Panc1 (cell line): ENCODE measurements around the gene ZCCHC9. TPM values are rescaled to one million over a fixed set of nuclear protein-coding genes. Genes with fewer than 3 reads are reported as not detected.

Source experiments
- ATAC-seq: fragments of 200-7000 bp; cut with Tn5 transposase; 2 replicates; pipeline ENCODE4 v1.9.1; 2020; ENCODE audit warnings: mild to moderate bottlenecking, moderate library complexity
- BruUV-seq: library from RNA; stranded (reverse); fragments of 400-500 nt; replicated peaks from 2 replicates; lab custom pipeline; 2021; lab: Mats Ljungman, UMichigan
- CTCF ChIA-PET: fragments of 300-600 bp; sonication (Branson Sonifier 250); formaldehyde crosslinking; loops from one replicate; lab custom pipeline; 2022; ENCODE audit warnings: antibody characterized with exemption; lab: Charles Lee
- POLR2A ChIA-PET: fragments of 300-600 bp; sonication (Branson Sonifier 250); formaldehyde crosslinking; loops from one replicate; lab custom pipeline; 2022; ENCODE audit warnings: antibody characterized with exemption; lab: Charles Lee
- DNase-seq: peaks from one replicate; pipeline ENCODE4 v3.0.0-alpha.2; 2010; ENCODE audit warnings: low read depth, low spot score
- H3K27ac ChIP-seq: 2 replicates; pipeline ENCODE4 v1.5.1; 2011; ENCODE audit warnings: mild to moderate bottlenecking, low read length, inconsistent platforms
- H3K27me3 ChIP-seq: fragments of 200-500 bp; sonication (Bioruptor generic); 2 replicates; pipeline ENCODE4 v1.6.0; 2014; ENCODE audit warnings: low read length, inconsistent platforms; ENCODE audit not compliant: control insufficient read depth, insufficient read depth
- H3K36me3 ChIP-seq: fragments of 200-500 bp; sonication (Bioruptor generic); 2 replicates; pipeline ENCODE4 v1.5.1; 2014; ENCODE audit warnings: inconsistent platforms, mild to moderate bottlenecking, low read length, moderate library complexity; ENCODE audit not compliant: control insufficient read depth, insufficient read depth
- H3K4me1 ChIP-seq: 2 replicates; pipeline ENCODE4 v1.5.1; 2011; ENCODE audit warnings: inconsistent platforms, mild to moderate bottlenecking, low read length, moderate library complexity; ENCODE audit not compliant: control insufficient read depth, insufficient read depth
- H3K4me3 ChIP-seq, 2 experiments: 2 replicates each; pipeline ENCODE4 v1.5.1; 2011 to 2012; ENCODE audit warnings: low read depth in 2 of 2, low read length in 2 of 2, mild to moderate bottlenecking in 2 of 2, inconsistent platforms in 1 of 2, moderate library complexity in 1 of 2
- H3K9me3 ChIP-seq: fragments of 200-500 bp; sonication (Bioruptor generic); 2 replicates; pipeline ENCODE4 v1.5.1; 2014; ENCODE audit warnings: low read depth, mild to moderate bottlenecking, inconsistent platforms, low read length, moderate library complexity; ENCODE audit not compliant: control insufficient read depth, insufficient read depth
- CTCF ChIP-seq: fragments of 450-650 bp; IDR thresholded peaks from 2 replicates; pipeline ENCODE4 v1.5.1; 2017; ENCODE audit warnings: mild to moderate bottlenecking
- POLR2AphosphoS5 ChIP-seq: IDR thresholded peaks from 2 replicates; pipeline ENCODE4 v1.6.1; 2012; ENCODE audit warnings: mild to moderate bottlenecking, low read depth, low read length, moderate library complexity
- REST ChIP-seq, 2 experiments: IDR thresholded peaks; 2 replicates each; pipeline ENCODE4 v1.6.1; 2011 to 2012; ENCODE audit warnings: low read depth in 2 of 2, control low read depth in 1 of 2, low read length in 1 of 2, mild to moderate bottlenecking in 1 of 2, moderate library complexity in 1 of 2; ENCODE audit not compliant: insufficient read depth in 1 of 2
- SIN3A ChIP-seq: IDR thresholded peaks from 2 replicates; pipeline ENCODE4 v1.6.1; 2012; ENCODE audit warnings: low read depth, mild to moderate bottlenecking, low read length, moderate library complexity, borderline replicate concordance; ENCODE audit not compliant: insufficient read depth
- TCF7L2 ChIP-seq: IDR thresholded peaks from 2 replicates; pipeline ENCODE4 v1.6.1; 2011; ENCODE audit warnings: mild to moderate bottlenecking, low read depth, low read length, inconsistent platforms
- in situ Hi-C: cut with HindIII; loops from 2 replicates; pipeline ENCODE4 v1.10.0; 2016; ENCODE audit warnings: low sequenced_read_pairs, low pct_unique_long_range_greater_than_20kb
- intact Hi-C: fragments of 100-400 bp; cut with micrococcal nuclease; formaldehyde crosslinking; loops from one replicate; pipeline ENCODE4 v1.10.0; 2022; ENCODE audit not compliant: unreplicated experiment
- total RNA-seq: library from RNA; stranded (reverse); gene quantifications from one replicate; pipeline ENCODE4 v1.2.1, GENCODE V29; 2021; ENCODE audit not compliant: unreplicated experiment

The ZCCHC9 gene
- total RNA-seq, 1 experiment from 2014 or later, result 41.5 TPM

- no peaks in the 10 kb centered on the region for H3K27me3 ChIP-seq
- TF ChIP-seq CTCF (no peak), TCF7L2 (no peak), POLR2AphosphoS5 (no peak), SIN3A (no peak)
- DNase-seq (no peak), ATAC-seq (no peak)
- no peaks in the 10 kb centered on the region for H3K4me1 ChIP-seq
- POLR2A ChIA-PET, result no interaction called here
- no peaks in the 10 kb centered on the region for H3K9me3 ChIP-seq
- intact Hi-C loops, result no loop called here
- BruUV-seq, result no TSS peak
- H3K36me3 ChIP-seq, result no peaks in the 10 kb centered on the region
- no peak overlapping the region for H3K4me3 ChIP-seq
- CTCF ChIA-PET, result no interaction called here
- in situ Hi-C loops, result no loop called here
- H3K27ac ChIP-seq, result no peak overlapping the region
These were observed 49.1 kb downstream of the ZCCHC9 start for GRCh38 chr5:81350507-81350906.

DNA sequence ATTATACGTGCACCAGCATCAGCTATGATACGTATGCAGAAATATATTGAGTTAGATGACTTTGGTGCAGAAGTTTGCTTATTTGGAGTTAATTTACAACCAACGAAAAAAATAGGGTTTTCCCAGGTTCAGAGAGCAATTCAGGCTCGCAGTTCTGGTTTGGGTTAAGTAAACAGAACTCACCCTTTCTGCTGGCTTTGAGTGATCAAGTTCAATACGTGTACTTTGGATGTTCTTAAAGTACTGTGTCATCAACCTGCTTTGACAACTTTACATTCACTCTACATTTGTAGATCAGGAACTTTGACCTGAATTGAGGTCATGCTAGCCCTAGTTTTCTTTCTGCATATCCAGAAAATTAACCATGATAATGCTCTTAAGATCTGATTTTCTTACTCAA, 51.8 kb downstream of the ZCCHC9 start:
- H3K27me3 ChIP-seq, result no peaks in the 10 kb centered on the region
- ATAC-seq (no peak), DNase-seq (no peak)
- H3K4me1 ChIP-seq, result no peaks in the 10 kb centered on the region
- ChIA-PET POLR2A (no interaction called here), CTCF (no interaction called here)
- BruUV-seq, result no TSS peak
- no peaks in the 10 kb centered on the region for H3K36me3 ChIP-seq
- intact Hi-C loops (no loop called here), in situ Hi-C loops (no loop called here)
- H3K9me3 ChIP-seq, result no peaks in the 10 kb centered on the region
- H3K4me3 ChIP-seq, result no peak overlapping the region
- H3K27ac ChIP-seq, result no peak overlapping the region
- TF ChIP-seq TCF7L2 (no peak), CTCF (no peak), REST (IDR thresholded peaks at IDR 0.05; ENCODE audit: insufficient read depth in 1 of 2, low read depth in 2 of 2, low read length in 1 of 2) (no peak), SIN3A (no peak), POLR2AphosphoS5 (no peak)
